PC-3 (cell line): ENCODE results near the gene BBLN. TPM values are rescaled to one million over a fixed set of nuclear protein-coding genes. Genes with fewer than 3 reads are reported as not detected.

ENCODE experiments used
- ATAC-seq: fragments of 200-7000 bp; cut with Tn5 transposase; 2 replicates; pipeline ENCODE4 v1.9.1; 2020; ENCODE audit warnings: mild to moderate bottlenecking, moderate library complexity
- BruUV-seq: library from RNA; stranded (reverse); fragments of 400-500 nt; replicated peaks from 2 replicates; lab custom pipeline; 2021; lab: Mats Ljungman, UMichigan
- CTCF ChIA-PET: fragments of 300-600 bp; sonication (Branson Sonifier 250); formaldehyde crosslinking; loops from one replicate; lab custom pipeline; 2022; ENCODE audit warnings: antibody characterized with exemption; lab: Charles Lee
- POLR2A ChIA-PET: fragments of 300-600 bp; sonication (Branson Sonifier 250); formaldehyde crosslinking; loops from one replicate; lab custom pipeline; 2022; ENCODE audit warnings: antibody characterized with exemption; ENCODE audit not compliant: unreplicated experiment; lab: Charles Lee
- DNase-seq: peaks from one replicate; pipeline ENCODE4 v3.0.0-alpha.2; 2015
- H2AFZ ChIP-seq: fragments of 300-600 bp; sonication (generic); 2 replicates; pipeline ENCODE4 v1.6.0; 2016; ENCODE audit warnings: antibody characterized with exemption, low read length
- H3F3A ChIP-seq: fragments of 300-600 bp; sonication (generic); one replicate; pipeline ENCODE4 v1.6.0; 2017; ENCODE audit warnings: antibody characterized with exemption, low read length, control low read depth, mild to moderate bottlenecking; ENCODE audit not compliant: unreplicated experiment
- H3K27ac ChIP-seq: fragments of 300-600 bp; sonication (generic); 2 replicates; pipeline ENCODE4 v1.5.1; 2016; ENCODE audit warnings: mild to moderate bottlenecking, low read length
- H3K27me3 ChIP-seq: fragments of 300-600 bp; sonication (generic); 2 replicates; pipeline ENCODE4 v1.6.1; 2016; ENCODE audit warnings: low read length, mixed read lengths
- H3K36me3 ChIP-seq: fragments of 300-600 bp; sonication (generic); 2 replicates; pipeline ENCODE4 v1.6.1; 2016; ENCODE audit warnings: low read depth, mixed run types, low read length, mixed read lengths
- H3K4me1 ChIP-seq: fragments of 300-600 bp; sonication (generic); 2 replicates; pipeline ENCODE4 v1.5.1; 2016; ENCODE audit warnings: low read length; ENCODE audit not compliant: insufficient read depth
- H3K4me2 ChIP-seq: fragments of 300-600 bp; sonication (generic); 2 replicates; pipeline ENCODE4 v1.6.0; 2016; ENCODE audit warnings: low read length
- H3K4me3 ChIP-seq: fragments of 300-600 bp; sonication (generic); 2 replicates; pipeline ENCODE4 v1.5.1; 2016; ENCODE audit warnings: mild to moderate bottlenecking, low read length, mixed read lengths
- H3K79me2 ChIP-seq: fragments of 300-600 bp; sonication (generic); 2 replicates; pipeline ENCODE4 v1.6.1; 2017; ENCODE audit warnings: low read length, mixed read lengths
- H3K9ac ChIP-seq: fragments of 300-600 bp; sonication (generic); 2 replicates; pipeline ENCODE4 v1.6.0; 2016; ENCODE audit warnings: mild to moderate bottlenecking, low read length
- H3K9me2 ChIP-seq: fragments of 300-600 bp; sonication (generic); replicated peaks from 2 replicates; pipeline ENCODE4 v1.6.1; 2016; ENCODE audit warnings: mixed run types, low read length, mixed read lengths
- H3K9me3 ChIP-seq: fragments of 300-600 bp; sonication (generic); 2 replicates; pipeline ENCODE4 v1.6.1; 2016; ENCODE audit warnings: low read length, mixed read lengths
- H4K20me1 ChIP-seq: fragments of 300-600 bp; sonication (generic); 2 replicates; pipeline ENCODE4 v1.6.1; 2016; ENCODE audit warnings: low read length, mixed read lengths
- EZH2 ChIP-seq: fragments of 300-600 bp; sonication (generic); IDR thresholded peaks from one replicate; pipeline ENCODE4 v1.6.1; 2017; ENCODE audit warnings: antibody characterized with exemption, mild to moderate bottlenecking, low read length; ENCODE audit not compliant: unreplicated experiment
- EZH2phosphoT487 ChIP-seq: fragments of 300-600 bp; sonication (generic); IDR thresholded peaks from 2 replicates; pipeline ENCODE4 v1.6.1; 2018; ENCODE audit warnings: mild to moderate bottlenecking, antibody characterized with exemption, low read length, borderline replicate concordance
- intact Hi-C: fragments of 100-400 bp; cut with micrococcal nuclease; formaldehyde crosslinking; loops from 2 replicates; pipeline ENCODE4 v1.9.0; 2023
- total RNA-seq: library from RNA; depleted of rRNA; stranded (reverse); fragments of >200 nt; gene quantifications from 2 replicates; pipeline ENCODE4 v1.2.3, GENCODE V29; 2014
- TF ChIP-seq, protein P1 (sequence below): fragments of 300-600 bp; sonication (generic); conservative IDR thresholded peaks from 2 replicates; pipeline ENCODE4 v1.5.1; 2017; ENCODE audit warnings: antibody characterized with exemption, low read depth, mild to moderate bottlenecking, low read length

BBLN gene
- total RNA-seq, 1 experiment from 2014 or later: 158 TPM

DNA sequence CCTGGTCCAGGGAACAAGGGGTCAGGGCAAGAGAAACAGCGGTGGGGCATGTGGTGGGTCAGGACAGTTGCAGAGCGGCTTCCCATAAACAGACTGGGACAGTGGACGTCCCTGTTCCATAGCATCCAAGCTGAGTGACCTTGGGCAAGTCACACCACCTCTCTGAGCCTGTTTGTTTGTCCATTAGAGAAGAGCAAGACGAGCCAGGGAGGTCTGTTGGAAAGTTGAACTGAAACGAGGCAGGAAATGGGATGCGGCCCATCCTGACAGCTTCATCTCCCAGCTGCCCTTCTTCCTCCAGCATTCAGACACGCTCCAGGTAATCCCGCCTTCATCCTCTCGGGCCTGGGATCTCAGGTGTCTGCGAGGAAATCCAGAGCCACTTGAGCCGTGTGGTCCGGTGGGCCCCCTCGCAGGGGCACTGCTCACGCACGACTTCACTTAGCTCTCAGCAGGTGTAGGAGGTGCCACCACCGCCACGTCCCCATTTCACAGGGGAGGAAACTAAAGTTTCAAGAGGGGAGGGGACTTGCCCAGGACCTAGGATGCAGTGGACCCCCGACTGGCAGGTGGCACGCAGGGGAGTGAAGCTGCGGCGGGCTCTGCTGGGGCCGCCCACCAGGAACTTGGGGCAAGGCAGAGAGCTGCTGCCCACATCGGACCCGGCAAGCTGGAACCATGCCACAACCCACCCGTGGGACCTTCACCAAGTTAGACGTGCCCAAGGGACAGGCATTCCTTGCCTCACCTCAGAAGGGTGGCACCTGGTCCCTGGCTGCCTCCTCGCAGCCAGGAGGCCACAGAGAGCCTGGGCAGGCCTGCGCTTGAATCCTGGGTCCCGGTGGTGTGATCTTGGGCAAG, 45.5 kb upstream of the BBLN start:
- no peaks in the 10 kb centered on the region for H3K9me2 ChIP-seq
- intact Hi-C loops: no loop called here
- H3K4me3 ChIP-seq: no peak overlapping the region
- CTCF ChIA-PET: no interaction called here
- no peaks in the 10 kb centered on the region for H3K9me3 ChIP-seq
- no peak overlapping the region for H3K9ac ChIP-seq
- DNase-seq (no peak), ATAC-seq (no peak)
- peaks cover 6% of the 10 kb centered on the region for H3K4me1 ChIP-seq
- H3K4me2 ChIP-seq: no peak overlapping the region
- H3K36me3 ChIP-seq: peaks cover 3% of the 10 kb centered on the region; the same call in 1 of the 2 replicates
- H3K27ac ChIP-seq: no peak overlapping the region
- TF ChIP-seq EZH2phosphoT487 (no peak), EZH2 (no peak)
- TF ChIP-seq, protein P1, sequence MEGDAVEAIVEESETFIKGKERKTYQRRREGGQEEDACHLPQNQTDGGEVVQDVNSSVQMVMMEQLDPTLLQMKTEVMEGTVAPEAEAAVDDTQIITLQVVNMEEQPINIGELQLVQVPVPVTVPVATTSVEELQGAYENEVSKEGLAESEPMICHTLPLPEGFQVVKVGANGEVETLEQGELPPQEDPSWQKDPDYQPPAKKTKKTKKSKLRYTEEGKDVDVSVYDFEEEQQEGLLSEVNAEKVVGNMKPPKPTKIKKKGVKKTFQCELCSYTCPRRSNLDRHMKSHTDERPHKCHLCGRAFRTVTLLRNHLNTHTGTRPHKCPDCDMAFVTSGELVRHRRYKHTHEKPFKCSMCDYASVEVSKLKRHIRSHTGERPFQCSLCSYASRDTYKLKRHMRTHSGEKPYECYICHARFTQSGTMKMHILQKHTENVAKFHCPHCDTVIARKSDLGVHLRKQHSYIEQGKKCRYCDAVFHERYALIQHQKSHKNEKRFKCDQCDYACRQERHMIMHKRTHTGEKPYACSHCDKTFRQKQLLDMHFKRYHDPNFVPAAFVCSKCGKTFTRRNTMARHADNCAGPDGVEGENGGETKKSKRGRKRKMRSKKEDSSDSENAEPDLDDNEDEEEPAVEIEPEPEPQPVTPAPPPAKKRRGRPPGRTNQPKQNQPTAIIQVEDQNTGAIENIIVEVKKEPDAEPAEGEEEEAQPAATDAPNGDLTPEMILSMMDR: no peak
- H3K79me2 ChIP-seq: no peaks in the 10 kb centered on the region
- POLR2A ChIA-PET: interaction anchor here (0.7 kb wide), 1 partner anchor 329 kb away, joined by 5 read pairs; no protein-coding TSS in a partner anchor
- no peaks in the 10 kb centered on the region for H3F3A ChIP-seq
- no peak overlapping the region for H2AFZ ChIP-seq
- BruUV-seq: no TSS peak
- no peaks in the 10 kb centered on the region for H3K27me3 ChIP-seq
- no peaks in the 10 kb centered on the region for H4K20me1 ChIP-seq

DNA sequence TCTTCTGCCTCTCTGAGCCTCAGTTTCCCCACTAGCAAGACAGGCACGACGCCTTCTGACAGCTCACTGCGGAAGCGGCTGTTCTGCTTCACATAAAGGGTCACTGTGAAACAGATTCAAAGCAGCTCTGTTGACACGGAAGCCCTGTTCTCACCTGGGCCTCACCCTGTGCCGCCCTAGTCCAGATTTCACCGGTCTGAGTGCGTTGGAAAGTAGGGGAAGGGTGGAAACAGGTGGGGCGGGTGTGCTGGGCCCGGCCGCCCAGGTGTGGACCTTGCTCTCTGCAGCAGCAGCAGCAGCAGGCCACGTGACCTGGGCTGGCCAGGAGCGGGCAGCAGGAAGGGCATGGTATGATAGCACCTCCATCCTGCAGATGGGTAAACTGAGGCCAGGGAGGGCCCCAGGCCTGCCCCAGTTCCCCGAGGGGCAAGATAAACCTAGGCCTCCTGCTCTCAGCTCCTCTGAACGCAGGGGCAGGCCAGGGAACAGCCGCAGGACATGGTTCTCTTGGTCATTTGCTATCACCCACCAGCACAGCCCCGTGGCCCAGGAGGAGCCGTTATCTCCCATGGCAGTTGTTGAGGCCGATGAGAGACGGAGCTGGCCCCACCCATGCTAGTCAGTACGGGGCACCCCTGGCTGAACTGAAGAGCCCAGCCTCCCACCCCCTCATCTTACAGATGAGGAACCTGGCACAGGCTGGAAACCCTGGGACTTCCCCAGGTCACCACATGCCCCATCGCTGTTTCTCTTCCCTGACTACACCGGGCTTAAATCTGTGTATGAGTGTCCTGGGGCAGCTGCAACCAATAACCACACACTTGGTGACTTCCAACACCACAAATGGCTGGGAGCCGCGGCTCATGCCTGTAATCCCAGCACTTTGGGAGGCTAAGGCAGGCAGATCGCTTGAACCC, 44.6 kb upstream of the BBLN start:
- H3K9me3 ChIP-seq: no peaks in the 10 kb centered on the region
- no peak for TF ChIP-seq EZH2phosphoT487
- TF ChIP-seq, protein P1: no peak
- no peak for TF ChIP-seq EZH2
- peaks cover 6% of the 10 kb centered on the region for H3K4me1 ChIP-seq
- no peak overlapping the region for H3K4me2 ChIP-seq
- BruUV-seq: no TSS peak
- no peaks in the 10 kb centered on the region for H3K79me2 ChIP-seq
- ATAC-seq (no peak), DNase-seq (no peak)
- peaks cover 3% of the 10 kb centered on the region; the same call in 1 of the 2 replicates for H3K36me3 ChIP-seq
- no peak overlapping the region for H3K9ac ChIP-seq
- H3K9me2 ChIP-seq: no peaks in the 10 kb centered on the region
- no peaks in the 10 kb centered on the region for H4K20me1 ChIP-seq
- H3F3A ChIP-seq: no peaks in the 10 kb centered on the region
- H3K4me3 ChIP-seq: no peak overlapping the region
- ChIA-PET POLR2A (interaction anchor here (0.6 to 0.7 kb wide), 2 partner anchors 160 to 330 kb away, joined by 3 to 5 read pairs; no protein-coding TSS in a partner anchor), CTCF (interaction anchor here (0.6 kb wide), 1 partner anchor 35 kb away, joined by 3 read pairs; no protein-coding TSS in a partner anchor)
- intact Hi-C loops: no loop called here
- no peak overlapping the region for H3K27ac ChIP-seq
- H2AFZ ChIP-seq: no peak overlapping the region
- H3K27me3 ChIP-seq: no peaks in the 10 kb centered on the region
